ENCODE results near the gene KRT73. TPM values are rescaled to one million over a fixed set of nuclear protein-coding genes. Genes with fewer than 3 reads are reported as not detected.

KRT73 gene
- 0.06 TPM in 1 of 5 replicates, not detected in the others for total RNA-seq (2022; extraction: Qiagen RNA extraction)

GRCh38 chr12:52618216-52618615, at the start of gene KRT73:
TSS of gene KRT73 (minus strand) at chr12:52618559. CDS start at chr12:52618524, 35 bp downstream.

GRCh38 chr12:52651726-52652261, 33.4 kb upstream of the KRT73 start, which contains the start of gene KRT2:
TSS of gene KRT2 (minus strand) at chr12:52652211. CDS start at chr12:52652142, 69 bp downstream.

DNA sequence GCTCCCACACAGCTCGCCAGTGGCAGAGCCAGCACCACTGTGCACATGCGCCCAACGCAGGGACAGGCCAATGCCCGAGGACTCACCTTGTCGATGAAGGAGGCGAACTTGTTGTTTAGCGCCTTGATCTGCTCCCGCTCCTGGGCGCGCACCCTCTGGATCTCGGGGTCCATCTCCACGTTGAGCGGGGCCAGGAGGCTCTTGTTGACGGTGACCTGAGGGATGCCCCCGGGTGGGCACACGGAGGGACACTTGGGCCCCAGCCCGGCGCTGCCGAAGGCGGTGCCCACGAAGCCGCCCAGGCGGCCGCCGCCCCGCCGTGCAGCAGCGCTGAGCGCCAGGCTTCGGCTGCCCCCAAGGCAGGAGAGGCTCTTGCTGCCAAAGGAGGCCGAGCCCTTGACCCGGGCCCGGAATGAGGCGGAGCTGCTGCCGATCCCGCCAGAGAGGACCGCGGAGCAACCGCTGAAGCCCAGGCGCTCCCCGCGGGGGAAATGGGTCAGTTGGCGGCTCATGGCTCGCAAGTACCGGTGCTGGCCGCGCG, 17.3 kb downstream of the KRT73 start, which contains the start of gene KRT72:
Gene KRT72, minus strand, starts transcription at position 523 of the 541 bp plus-strand sequence. Its CDS starts 11 bp downstream, at position 512.

DNA sequence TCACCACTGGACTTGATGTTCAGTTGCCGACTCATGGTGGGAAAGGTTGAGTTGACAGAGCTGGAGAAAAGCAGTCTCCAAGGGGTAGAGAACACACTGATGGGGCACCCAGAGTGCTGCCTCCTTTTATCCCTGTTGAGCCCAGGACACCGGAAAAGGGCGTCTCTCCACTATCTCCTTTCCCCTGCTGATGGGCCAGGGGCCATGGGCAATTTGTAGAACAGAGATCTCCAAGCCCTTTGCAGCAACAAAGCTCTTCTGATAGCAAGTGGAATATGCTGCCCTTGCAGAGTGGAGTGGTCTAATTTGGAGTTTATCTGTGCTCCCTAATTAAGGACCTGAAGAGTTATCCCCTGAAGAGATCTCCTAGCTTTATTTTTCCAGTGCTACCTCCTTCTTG, 44.6 kb downstream of the KRT73 start, which contains the start of gene KRT74:
Gene KRT74, minus strand, starts transcription at position 101 of the 400 bp plus-strand sequence. Its CDS starts 66 bp downstream, at position 35.

Other genes starting within 250 kb of the KRT73 start
- gene KRT84, start 232.9 kb downstream of the KRT73 start, total RNA-seq (2022; extraction: Qiagen RNA extraction) = not detected in 5 replicates
- not detected in 5 replicates for gene KRT82, start 212.2 kb downstream of the KRT73 start, total RNA-seq (2022; extraction: Qiagen RNA extraction)
- 0.07 to 0.14 TPM (median 0.10 TPM) in 4 of 5 replicates, not detected in the other for gene KRT75, start 184.2 kb downstream of the KRT73 start, total RNA-seq (2022; extraction: Qiagen RNA extraction)
- 0.07 TPM in 1 of 5 replicates, not detected in the others for gene KRT6B, start 166.4 kb downstream of the KRT73 start, total RNA-seq (2022; extraction: Qiagen RNA extraction)
- not detected in 5 replicates for gene KRT6C, start 144.8 kb downstream of the KRT73 start, total RNA-seq (2022; extraction: Qiagen RNA extraction)
- 8.1 to 10.8 TPM (median 8.4 TPM) in 5 replicates for gene KRT6A, start 125.3 kb downstream of the KRT73 start, total RNA-seq (2022; extraction: Qiagen RNA extraction)
- 0.26 to 0.79 TPM (median 0.62 TPM) in 5 replicates for gene KRT5, start 98.2 kb downstream of the KRT73 start, total RNA-seq (2022; extraction: Qiagen RNA extraction)
- not detected in 5 replicates for gene KRT71, start 65.4 kb downstream of the KRT73 start, total RNA-seq (2022; extraction: Qiagen RNA extraction)
- not detected in 5 replicates for gene KRT74, start 44.7 kb downstream of the KRT73 start, total RNA-seq (2022; extraction: Qiagen RNA extraction)
- not detected in 5 replicates for gene KRT72, start 17.1 kb downstream of the KRT73 start, total RNA-seq (2022; extraction: Qiagen RNA extraction)
- not detected in 5 replicates for gene KRT2, start 33.7 kb upstream of the KRT73 start, total RNA-seq (2022; extraction: Qiagen RNA extraction)
- gene KRT1, start 61.8 kb upstream of the KRT73 start, total RNA-seq (2022; extraction: Qiagen RNA extraction) = not detected in 5 replicates
- gene KRT77, start 85.0 kb upstream of the KRT73 start, total RNA-seq (2022; extraction: Qiagen RNA extraction) = not detected in 5 replicates
- gene KRT76, start 158.8 kb upstream of the KRT73 start, total RNA-seq (2022; extraction: Qiagen RNA extraction) = not detected in 5 replicates
- 0.06 to 0.11 TPM in 2 of 5 replicates, not detected in the others for gene KRT3, start 177.6 kb upstream of the KRT73 start, total RNA-seq (2022; extraction: Qiagen RNA extraction)
- 2.1 to 4.0 TPM (median 3.4 TPM) in 5 replicates for gene KRT4, start 195.6 kb upstream of the KRT73 start, total RNA-seq (2022; extraction: Qiagen RNA extraction)
- gene KRT79, start 215.8 kb upstream of the KRT73 start, total RNA-seq (2022; extraction: Qiagen RNA extraction) = 0.08 to 0.10 TPM in 2 of 5 replicates, not detected in the others
- 0.10 to 0.31 TPM (median 0.15 TPM) in 3 of 5 replicates, not detected in the others for gene KRT78, start 230.4 kb upstream of the KRT73 start, total RNA-seq (2022; extraction: Qiagen RNA extraction)